Hematopoietic multipotent progenitor cell treated with erythropoietin and hydrocortisone succinate and interleukin-3 and kit ligand, for 4 days (in vitro differentiated cells): Measurements from ENCODE around the gene HSPA12A.

Source experiments
- DNase-seq: peaks from one replicate; pipeline ENCODE4 v3.0.0-alpha.2; 2015

The HSPA12A gene

DNA sequence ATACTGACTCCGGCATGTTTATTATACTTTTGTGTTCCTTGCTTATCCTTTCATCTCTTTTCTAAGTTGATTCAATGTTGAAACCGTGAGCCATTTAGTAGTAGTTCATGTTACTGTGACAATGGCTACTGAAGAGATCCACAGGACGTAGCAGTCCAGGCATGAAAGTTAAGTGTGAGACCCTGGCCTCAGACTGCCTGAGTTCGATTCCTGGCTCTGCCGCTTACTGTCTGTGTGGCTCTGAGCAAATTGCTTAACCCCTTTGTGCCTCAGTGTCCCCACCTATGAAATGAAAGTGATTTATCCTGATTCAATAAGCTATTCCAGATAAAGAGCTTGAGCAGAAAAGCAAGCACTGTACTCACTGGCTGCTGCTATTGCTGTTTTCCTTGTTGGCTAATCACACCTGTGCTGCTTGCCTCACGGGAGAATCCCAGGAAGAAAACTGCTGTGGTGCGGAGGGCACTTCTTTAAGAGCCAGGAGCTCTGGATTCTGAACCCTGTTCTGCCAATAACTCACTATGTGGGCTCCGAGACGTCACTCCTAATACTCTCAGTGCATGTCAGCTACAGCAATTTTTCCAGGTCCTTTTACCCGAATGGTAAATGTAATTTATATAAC is 83.2 kb downstream of the HSPA12A start:
- DNase-seq: no peak

GRCh38 chr10:116657863-116658551 is 84.4 kb downstream of the HSPA12A start:
- DNase-seq: no peak

- DNase-seq: no peak
These were observed 86.3 kb downstream of the HSPA12A start for GRCh38 chr10:116656044-116656443.

DNA sequence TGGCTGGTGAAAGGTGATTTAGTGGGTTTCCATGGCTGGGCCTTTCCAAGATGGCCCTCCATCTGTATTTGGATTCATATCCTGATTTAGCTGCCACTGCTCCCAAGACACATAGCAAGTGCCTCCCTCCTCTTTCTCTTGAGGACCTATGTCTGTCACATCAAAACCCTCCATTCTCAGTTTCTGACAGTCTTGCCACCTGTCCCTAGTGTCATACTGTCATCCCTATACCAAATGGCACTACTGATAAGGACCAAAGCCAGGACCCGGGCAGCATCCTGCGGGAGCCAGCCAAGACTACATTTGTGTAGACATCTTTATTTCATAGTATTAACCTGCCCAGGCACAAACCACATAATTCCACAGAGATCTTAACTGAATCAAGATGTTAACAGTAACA is 86.8 kb downstream of the HSPA12A start:
- DNase-seq: no peak

GRCh38 chr10:116654816-116655215 is 87.5 kb downstream of the HSPA12A start:
- DNase-seq: peak; percentile 41

- no peak for DNase-seq
These were observed 88.5 kb downstream of the HSPA12A start for GRCh38 chr10:116653885-116654284.

DNA sequence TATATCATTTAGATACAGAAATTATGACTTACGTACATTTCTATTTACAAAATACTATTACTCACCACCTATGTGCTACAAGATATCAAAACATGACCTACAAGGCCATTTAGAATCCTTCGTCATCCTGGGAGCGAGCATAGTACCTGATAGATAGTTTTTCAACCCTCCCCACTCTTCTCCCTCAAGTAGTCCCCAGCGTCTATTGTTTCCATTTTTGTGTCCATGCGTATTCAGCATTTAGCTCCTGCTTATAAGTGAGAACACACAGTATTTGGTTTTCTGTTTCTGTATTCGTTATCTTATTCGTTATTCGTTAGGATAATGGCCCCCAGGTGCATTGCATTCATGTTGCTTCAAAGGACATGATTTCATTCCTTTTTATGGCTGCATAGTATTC is 93.5 kb downstream of the HSPA12A start:
- no peak for DNase-seq

DNA sequence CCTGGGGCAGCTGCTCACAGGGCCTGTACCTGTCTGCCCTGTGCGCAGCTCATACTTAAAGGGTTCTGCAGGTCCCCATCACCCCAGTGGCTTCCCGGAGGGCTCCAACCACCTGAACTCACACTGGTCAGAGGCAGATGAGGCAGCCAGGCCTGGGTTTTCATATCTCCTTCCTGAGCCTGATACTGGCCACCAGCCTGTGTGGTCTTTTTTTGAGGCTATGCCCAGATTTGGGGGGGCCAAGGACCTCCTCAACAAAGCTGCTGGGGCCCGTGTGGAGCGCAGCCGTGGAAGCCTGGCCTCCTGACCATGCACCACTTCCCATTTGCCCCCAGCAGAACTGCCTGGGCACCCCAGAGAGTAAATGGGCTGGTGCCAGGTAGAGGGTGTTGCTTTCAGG is 95.9 kb downstream of the HSPA12A start:
- DNase-seq: no peak

DNA sequence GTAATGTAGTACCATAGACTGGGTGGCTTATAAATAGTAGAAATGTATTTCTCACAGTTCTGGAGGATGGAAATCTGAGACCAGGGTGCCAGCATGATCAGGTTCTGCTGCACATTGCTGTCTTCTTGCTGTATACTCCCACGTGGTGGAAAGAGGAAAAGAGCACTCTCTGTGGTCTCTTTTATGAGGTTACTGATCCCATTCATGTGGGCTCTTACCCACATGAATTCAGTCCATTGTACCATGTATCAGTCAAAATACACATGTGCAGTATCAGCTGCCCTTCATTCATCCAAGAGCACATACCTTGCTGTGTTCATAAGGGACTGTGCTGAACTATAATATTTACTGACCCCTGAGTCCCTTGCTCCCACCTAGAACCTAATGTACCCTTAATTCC is 104.5 kb downstream of the HSPA12A start:
- no peak for DNase-seq

GRCh38 chr10:116636976-116637375 is 105.4 kb downstream of the HSPA12A start:
- no peak for DNase-seq

- DNase-seq: no peak
These were observed 106.0 kb downstream of the HSPA12A start for GRCh38 chr10:116636385-116636784.

DNA sequence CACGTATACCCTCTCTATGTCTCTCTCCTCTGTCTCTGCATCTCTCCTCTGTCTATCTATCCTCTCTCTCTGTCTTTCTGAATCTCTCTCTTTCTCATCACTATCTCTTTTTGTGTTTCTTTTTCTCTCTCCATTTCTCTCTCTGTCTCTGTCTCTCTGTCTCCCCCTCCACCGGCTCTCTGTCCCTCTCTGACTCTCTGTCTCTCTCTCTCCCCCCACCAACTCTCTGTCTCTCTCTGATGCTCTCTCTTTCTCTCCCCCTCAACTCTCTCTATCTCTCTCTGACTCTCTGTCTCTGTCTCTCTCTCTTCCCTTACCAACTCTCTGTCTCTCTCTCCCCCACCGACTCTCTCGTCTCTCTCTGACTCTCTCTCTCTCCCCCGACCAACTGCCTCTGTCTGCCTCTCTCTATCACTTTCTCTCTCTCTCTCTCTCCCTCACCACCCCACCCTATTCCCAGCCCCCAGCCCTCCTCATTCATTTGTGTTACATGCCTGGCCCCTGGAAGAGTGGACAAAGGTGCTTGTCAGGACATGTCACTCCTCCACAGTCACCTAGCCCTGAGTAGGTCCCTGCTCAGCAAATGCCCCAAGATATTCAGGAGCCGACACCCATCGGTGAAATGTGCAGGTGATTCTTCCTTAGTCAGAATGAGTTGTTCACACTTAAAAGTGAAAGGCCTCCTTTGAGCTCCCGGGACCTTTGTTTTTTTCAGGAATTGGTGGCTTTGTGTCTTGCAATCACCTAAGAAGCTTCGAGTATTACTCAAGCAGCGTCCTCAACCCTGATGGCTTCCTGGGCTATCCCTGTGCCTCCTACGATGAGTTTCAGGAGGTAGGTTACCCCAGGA is 108.0 kb downstream of the HSPA12A start:
- no peak for DNase-seq

DNA sequence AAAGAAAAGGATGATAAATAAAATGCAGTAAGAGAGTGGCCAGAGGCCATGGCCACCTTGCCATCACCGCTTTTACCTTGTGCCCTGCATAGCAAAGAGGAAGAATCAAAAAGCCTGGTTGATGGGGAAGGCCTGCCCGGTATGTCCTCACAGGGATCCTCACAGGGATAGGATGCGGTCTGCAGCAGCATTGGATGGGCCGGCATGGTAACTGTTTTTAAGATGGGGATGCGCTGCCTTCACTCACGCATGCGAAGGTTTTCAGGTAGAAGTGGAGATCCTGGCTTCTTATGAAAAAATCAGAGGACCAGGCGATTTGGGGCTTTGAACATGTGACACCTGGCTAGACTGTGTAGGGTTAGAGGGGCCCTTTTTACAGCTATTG is 109.2 kb downstream of the HSPA12A start:
- DNase-seq: no peak

GRCh38 chr10:116632596-116633215 is 109.7 kb downstream of the HSPA12A start:
- DNase-seq: no peak

DNA sequence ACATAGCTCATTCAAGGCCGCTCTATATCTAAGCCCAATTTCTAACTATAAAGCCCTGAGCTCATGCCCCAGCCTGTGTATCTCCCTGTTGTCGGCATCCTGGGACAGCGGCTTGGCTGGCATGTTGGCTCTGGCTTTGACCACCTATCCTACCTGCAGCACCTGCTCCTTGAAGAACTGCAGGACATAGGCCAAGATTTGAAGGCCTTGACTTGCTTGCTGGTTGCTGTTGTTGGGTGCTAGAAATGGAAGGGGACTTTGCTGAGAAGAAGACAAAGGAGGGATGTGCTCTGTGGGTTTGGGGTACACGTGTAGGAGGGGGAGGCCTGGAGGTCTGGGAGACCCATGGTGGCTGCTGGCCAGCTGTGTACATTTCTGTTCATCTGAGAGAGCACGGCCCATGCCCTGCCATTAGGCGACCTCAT is 110.5 kb downstream of the HSPA12A start:
- no peak for DNase-seq

- no peak for DNase-seq
These were observed 112.3 kb downstream of the HSPA12A start for GRCh38 chr10:116630020-116630419.

DNA sequence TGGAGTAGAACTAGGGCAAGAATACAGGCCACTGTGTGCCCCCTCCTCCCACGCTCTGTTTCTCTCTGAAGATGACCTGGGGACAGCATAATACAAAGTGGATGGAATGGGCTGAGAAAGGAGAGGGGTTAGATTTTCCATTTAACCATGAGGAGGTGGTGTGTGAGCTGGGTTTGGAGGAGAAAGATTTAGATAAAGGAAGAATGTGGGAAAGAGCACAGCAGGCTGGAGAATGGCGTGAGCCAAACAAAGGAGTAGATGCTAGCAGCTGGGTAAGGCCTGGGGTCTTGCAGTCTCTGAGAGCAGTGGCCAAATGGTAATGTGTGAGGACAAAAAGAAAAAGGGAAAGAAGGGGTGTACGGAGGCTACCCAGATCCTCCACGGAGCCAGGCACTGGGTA is 113.0 kb downstream of the HSPA12A start:
- DNase-seq: no peak

DNA sequence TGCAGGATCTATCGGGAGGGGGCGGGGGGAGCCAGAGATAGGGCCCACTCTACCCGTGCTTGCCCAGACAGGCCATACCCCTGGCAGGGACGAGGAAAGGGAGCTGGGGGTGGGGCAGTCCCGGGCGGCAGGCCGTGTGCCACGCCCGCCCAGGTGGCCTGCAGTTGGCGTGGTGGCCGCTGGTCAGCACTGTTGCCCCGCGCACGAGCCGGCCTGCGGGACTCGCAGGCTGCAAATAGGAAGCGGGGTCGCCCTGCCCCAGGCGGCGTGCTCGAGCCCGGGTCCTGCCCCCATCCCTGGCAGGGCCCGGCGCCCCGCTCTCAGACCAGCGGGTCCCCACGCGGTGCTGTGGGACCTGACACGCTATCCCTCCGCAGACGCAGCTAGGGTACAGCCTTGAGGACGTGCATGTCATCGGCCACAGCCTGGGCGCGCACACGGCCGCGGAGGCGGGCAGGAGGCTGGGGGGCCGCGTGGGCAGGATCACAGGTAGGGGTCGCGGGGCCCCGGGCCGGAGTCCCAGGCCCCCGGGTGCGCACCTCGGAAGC is 114.9 kb downstream of the HSPA12A start:
- DNase-seq: peak; percentile 19

- DNase-seq: no peak
These were observed 115.6 kb downstream of the HSPA12A start for GRCh38 chr10:116626815-116627214.

DNA sequence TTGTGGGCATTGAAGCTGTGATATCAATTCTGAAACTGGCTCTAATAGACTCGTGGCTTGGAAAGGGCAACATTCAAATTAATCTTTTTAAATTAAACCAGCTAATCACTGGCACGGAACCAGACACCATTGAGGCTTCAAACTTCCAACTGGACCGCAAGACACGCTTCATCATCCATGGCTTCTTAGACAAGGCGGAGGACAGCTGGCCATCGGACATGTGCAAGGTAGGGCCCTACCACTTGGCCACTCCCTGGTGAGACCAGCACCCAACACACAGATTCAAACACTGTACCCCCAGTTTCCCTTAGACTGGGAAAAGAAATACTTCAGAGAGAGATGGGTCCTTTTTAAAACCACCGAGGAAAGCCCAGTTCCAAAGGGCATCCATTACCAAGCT is 116.5 kb downstream of the HSPA12A start:
- DNase-seq: no peak

GRCh38 chr10:116621934-116622655 is 120.3 kb downstream of the HSPA12A start:
- DNase-seq: no peak

- no peak for DNase-seq
These were observed 120.9 kb downstream of the HSPA12A start for GRCh38 chr10:116621476-116621875.
